H9 (cell line): ENCODE data around the gene CCDC78. TPM values are rescaled to one million over a fixed set of nuclear protein-coding genes. Genes with fewer than 3 reads are reported as not detected.
A peak's percentile ranks its signal among the peaks of the same experiment; 100 is the strongest.

ENCODE experiments used
- DNase-seq: peaks from one replicate; pipeline ENCODE4 v3.0.0-alpha.2; 2017
- H2AFZ ChIP-seq: one replicate; pipeline ENCODE4 v1.6.1; 2013; ENCODE audit warnings: mild to moderate bottlenecking, low read length, control low read depth, moderate library complexity
- H2AK5ac ChIP-seq: 2 replicates; pipeline ENCODE4 v1.6.1; 2013; ENCODE audit warnings: low read length, control low read depth, mixed read lengths; ENCODE audit not compliant: insufficient read length
- H2BK120ac ChIP-seq: one replicate; pipeline ENCODE4 v1.6.1; 2013; ENCODE audit warnings: low read depth, mild to moderate bottlenecking, low read length, control low read depth, inconsistent platforms; ENCODE audit not compliant: poor library complexity, severe bottlenecking
- H2BK12ac ChIP-seq: 2 replicates; pipeline ENCODE4 v1.6.1; 2013; ENCODE audit warnings: low read length, control low read depth, mixed read lengths, low read depth; ENCODE audit not compliant: insufficient read length
- H2BK15ac ChIP-seq: 2 replicates; pipeline ENCODE4 v1.6.1; 2013; ENCODE audit warnings: low read depth, low read length, control low read depth
- H2BK20ac ChIP-seq: one replicate; pipeline ENCODE4 v1.6.1; 2013; ENCODE audit warnings: low read depth, mild to moderate bottlenecking, low read length, control low read depth, inconsistent platforms; ENCODE audit not compliant: poor library complexity, severe bottlenecking
- H2BK5ac ChIP-seq: 2 replicates; pipeline ENCODE4 v1.6.1; 2013; ENCODE audit warnings: low read length, control low read depth, mixed read lengths; ENCODE audit not compliant: insufficient read length
- H3K14ac ChIP-seq: 2 replicates; pipeline ENCODE4 v1.6.1; 2013; ENCODE audit warnings: low read length, control low read depth; ENCODE audit not compliant: insufficient read depth
- H3K18ac ChIP-seq: 2 replicates; pipeline ENCODE4 v1.6.1; 2013; ENCODE audit warnings: low read depth, mild to moderate bottlenecking, mixed read lengths, low read length, control low read depth; ENCODE audit not compliant: insufficient read length
- H3K23ac ChIP-seq: 2 replicates; pipeline ENCODE4 v1.6.1; 2013; ENCODE audit warnings: low read length, control low read depth, mixed read lengths, low read depth; ENCODE audit not compliant: insufficient read length
- H3K23me2 ChIP-seq: 2 replicates; pipeline ENCODE4 v1.6.1; 2013; ENCODE audit warnings: low read depth, mild to moderate bottlenecking, mixed read lengths, low read length, control low read depth; ENCODE audit not compliant: insufficient read length, poor library complexity, severe bottlenecking
- H3K27ac ChIP-seq: 2 replicates; pipeline ENCODE4 v1.5.1; 2013; ENCODE audit warnings: low read length, control low read depth, mixed read lengths, low read depth; ENCODE audit not compliant: insufficient read length
- H3K27me3 ChIP-seq: 2 replicates; pipeline ENCODE4 v1.6.1; 2013; ENCODE audit warnings: low read length, control low read depth, inconsistent platforms; ENCODE audit not compliant: insufficient read depth
- H3K4ac ChIP-seq: 2 replicates; pipeline ENCODE4 v1.6.1; 2013; ENCODE audit warnings: low read depth, mild to moderate bottlenecking, control low read depth, inconsistent platforms, low read length, moderate library complexity
- H3K4me1 ChIP-seq: 2 replicates; pipeline ENCODE4 v1.6.1; 2013; ENCODE audit warnings: low read length, control low read depth, inconsistent platforms; ENCODE audit not compliant: insufficient read depth
- H3K4me2 ChIP-seq: 2 replicates; pipeline ENCODE4 v1.6.1; 2013; ENCODE audit warnings: low read length, control low read depth, mixed read lengths; ENCODE audit not compliant: insufficient read length, insufficient read depth
- H3K56ac ChIP-seq: 2 replicates; pipeline ENCODE4 v1.6.1; 2013; ENCODE audit warnings: low read depth, mild to moderate bottlenecking, mixed read lengths, low read length, control low read depth; ENCODE audit not compliant: insufficient read length
- H3K79me1 ChIP-seq: 2 replicates; pipeline ENCODE4 v1.6.1; 2013; ENCODE audit warnings: low read depth, mild to moderate bottlenecking, moderate library complexity, low read length, control low read depth, inconsistent platforms; ENCODE audit not compliant: insufficient read depth, poor library complexity, severe bottlenecking
- H3K79me2 ChIP-seq: 2 replicates; pipeline ENCODE4 v1.6.1; 2013; ENCODE audit warnings: low read length, control low read depth, inconsistent platforms; ENCODE audit not compliant: insufficient read depth
- H3K9ac ChIP-seq: 2 replicates; pipeline ENCODE4 v1.6.1; 2013; ENCODE audit warnings: low read length, control low read depth, mixed read lengths; ENCODE audit not compliant: insufficient read length; ENCODE audit errors: extremely low read depth
- H3K9me3 ChIP-seq: one replicate; pipeline ENCODE4 v1.6.1; 2013; ENCODE audit warnings: low read depth, low read length, inconsistent platforms; ENCODE audit not compliant: control insufficient read depth
- H3T11ph ChIP-seq: one replicate; pipeline ENCODE4 v1.6.1; 2013; ENCODE audit warnings: mild to moderate bottlenecking, low read length, control low read depth, inconsistent platforms
- H4K20me1 ChIP-seq: one replicate; pipeline ENCODE4 v1.6.1; 2013; ENCODE audit not compliant: control insufficient read depth, insufficient read length, insufficient read depth
- H4K5ac ChIP-seq: 2 replicates; pipeline ENCODE4 v1.6.1; 2013; ENCODE audit warnings: low read depth, mild to moderate bottlenecking, mixed read lengths, low read length, control low read depth; ENCODE audit not compliant: insufficient read length
- H4K8ac ChIP-seq: replicated peaks from 2 replicates; pipeline ENCODE4 v1.6.1; 2013; ENCODE audit warnings: low read length, control low read depth, mixed read lengths, low read depth; ENCODE audit not compliant: insufficient read length
- H4K91ac ChIP-seq: 2 replicates; pipeline ENCODE4 v1.6.1; 2013; ENCODE audit warnings: low read depth, mild to moderate bottlenecking, moderate library complexity, mixed read lengths, low read length, control low read depth; ENCODE audit not compliant: insufficient read length
- H3K27ac Mint-ChIP-seq, 3 experiments: 2 replicates in 2 of 3; 3 replicates in 1 of 3; pipeline ENCODE4 v1.8.0; 2020 to 2021; ENCODE audit warnings: mixed read lengths in 3 of 3, mild to moderate bottlenecking in 1 of 3, moderate library complexity in 1 of 3
- H3K27me3 Mint-ChIP-seq: 2 replicates; pipeline ENCODE4 v1.8.0; 2021; ENCODE audit warnings: low read depth, mild to moderate bottlenecking, moderate library complexity, mixed read lengths
- H3K36me3 Mint-ChIP-seq, 3 experiments: 2 replicates in 2 of 3; 3 replicates in 1 of 3; pipeline ENCODE4 v1.8.0; 2020 to 2021; ENCODE audit warnings: low read depth in 3 of 3, mixed read lengths in 3 of 3; ENCODE audit not compliant: insufficient read depth in 1 of 3
- H3K4me1 Mint-ChIP-seq, 2 experiments: 2 replicates each; pipeline ENCODE4 v1.8.0; 2020; ENCODE audit warnings: mixed read lengths in 2 of 2
- H3K4me3 Mint-ChIP-seq, 2 experiments: 2 replicates in 1 of 2; 3 replicates in 1 of 2; pipeline ENCODE4 v1.8.0; 2020 to 2021; ENCODE audit warnings: mild to moderate bottlenecking in 2 of 2, mixed read lengths in 2 of 2, moderate library complexity in 1 of 2
- H3K9me3 Mint-ChIP-seq, 2 experiments: 2 replicates in 1 of 2; 3 replicates in 1 of 2; pipeline ENCODE4 v1.8.0; 2020; ENCODE audit warnings: mild to moderate bottlenecking in 2 of 2, mixed read lengths in 2 of 2, moderate library complexity in 1 of 2
- WGBS: extraction: QIAGEN DNeasy Blood & Tissue Kit; methylation state at CpG from one replicate; pipeline ENCODE4 v1.1.7; 2013; ENCODE audit warnings: missing lambda C conversion rate, low lambda C conversion rate, mixed read lengths; ENCODE audit not compliant: insufficient read length; ENCODE audit errors: extremely low coverage; 5-methylcytosine and 5-hydroxymethylcytosine counted together
- total RNA-seq: library from RNA; stranded (reverse); gene quantifications from 2 replicates; pipeline ENCODE4 v1.2.1, GENCODE V29; 2021
- TF ChIP-seq, protein P1 (sequence below): fragments of 200-600 bp; sonication (generic); conservative IDR thresholded peaks from 3 replicates; pipeline ENCODE4 v1.8.0; 2021; ENCODE audit warnings: antibody characterized with exemption, mild to moderate bottlenecking

The CCDC78 gene
- total RNA-seq, 1 experiment from 2014 or later: 12.1 TPM

DNA sequence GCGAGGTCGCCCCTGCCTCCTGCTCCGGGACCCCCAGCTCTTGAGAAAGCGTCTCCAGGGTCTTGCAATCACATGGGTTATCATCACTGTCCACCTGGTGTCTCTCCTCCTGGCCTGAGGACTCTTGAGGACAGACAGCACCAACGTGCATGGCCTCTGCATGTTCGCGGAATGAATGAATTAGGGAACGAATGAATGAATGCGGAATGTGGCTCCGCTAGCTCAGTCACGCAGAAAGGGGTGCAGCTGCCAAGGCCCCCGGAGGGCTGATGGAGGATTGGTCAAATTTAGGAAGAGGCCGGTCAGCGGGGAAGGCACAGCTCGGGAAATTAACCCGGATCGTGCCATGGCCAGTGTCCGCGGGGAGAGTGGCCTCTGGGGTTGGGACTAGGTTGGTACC is 23.9 kb downstream of the CCDC78 start:
- no peaks in the 10 kb centered on the region for H3K4me1 ChIP-seq
- Mint-ChIP-seq H3K27ac (no peak overlapping the region), H3K36me3 (peaks cover 0 to 3% (median 0%) of the 10 kb centered on the region in 3 experiments; a peak in 2 of 7 replicates), H3K4me3 (peak overlapping the region in 1 of 2 experiments; percentile 41; a peak in 2 of 5 replicates), H3K9me3 (no peaks in the 10 kb centered on the region), H3K27me3 (peaks cover 89% of the 10 kb centered on the region), H3K4me1 (peaks cover 0 to 7% of the 10 kb centered on the region in 2 experiments; a peak in 1 of 4 replicates)
- H3K79me1 ChIP-seq: no peaks in the 10 kb centered on the region
- H3K27ac ChIP-seq: no peak overlapping the region
- no peak overlapping the region for H2AFZ ChIP-seq
- H2BK12ac ChIP-seq: no peak overlapping the region
- peaks cover 4% of the 10 kb centered on the region for H3K23me2 ChIP-seq
- no peak overlapping the region for H2BK120ac ChIP-seq
- H2BK15ac ChIP-seq: no peak overlapping the region
- H3K9me3 ChIP-seq: no peaks in the 10 kb centered on the region
- DNase-seq: no peak
- H3K14ac ChIP-seq: no peak overlapping the region
- no peaks in the 10 kb centered on the region for H3K79me2 ChIP-seq
- no peak overlapping the region for H4K5ac ChIP-seq
- H4K20me1 ChIP-seq: no peaks in the 10 kb centered on the region
- H3K4me2 ChIP-seq: no peak overlapping the region
- no peak overlapping the region for H3K18ac ChIP-seq
- H2AK5ac ChIP-seq: no peak overlapping the region
- H4K91ac ChIP-seq: no peak overlapping the region
- no peak overlapping the region for H2BK5ac ChIP-seq
- H3T11ph ChIP-seq: no peak overlapping the region
- H3K56ac ChIP-seq: no peak overlapping the region
- H4K8ac ChIP-seq: no peak overlapping the region
- no CpG with 5 or more reads among the region's 19 CpGs for WGBS
- H2BK20ac ChIP-seq: no peak overlapping the region
- no peak overlapping the region for H3K4ac ChIP-seq
- H3K9ac ChIP-seq: no peak overlapping the region
- no peak overlapping the region for H3K23ac ChIP-seq
- H3K27me3 ChIP-seq: peaks cover 49% of the 10 kb centered on the region
- TF ChIP-seq, protein P1, sequence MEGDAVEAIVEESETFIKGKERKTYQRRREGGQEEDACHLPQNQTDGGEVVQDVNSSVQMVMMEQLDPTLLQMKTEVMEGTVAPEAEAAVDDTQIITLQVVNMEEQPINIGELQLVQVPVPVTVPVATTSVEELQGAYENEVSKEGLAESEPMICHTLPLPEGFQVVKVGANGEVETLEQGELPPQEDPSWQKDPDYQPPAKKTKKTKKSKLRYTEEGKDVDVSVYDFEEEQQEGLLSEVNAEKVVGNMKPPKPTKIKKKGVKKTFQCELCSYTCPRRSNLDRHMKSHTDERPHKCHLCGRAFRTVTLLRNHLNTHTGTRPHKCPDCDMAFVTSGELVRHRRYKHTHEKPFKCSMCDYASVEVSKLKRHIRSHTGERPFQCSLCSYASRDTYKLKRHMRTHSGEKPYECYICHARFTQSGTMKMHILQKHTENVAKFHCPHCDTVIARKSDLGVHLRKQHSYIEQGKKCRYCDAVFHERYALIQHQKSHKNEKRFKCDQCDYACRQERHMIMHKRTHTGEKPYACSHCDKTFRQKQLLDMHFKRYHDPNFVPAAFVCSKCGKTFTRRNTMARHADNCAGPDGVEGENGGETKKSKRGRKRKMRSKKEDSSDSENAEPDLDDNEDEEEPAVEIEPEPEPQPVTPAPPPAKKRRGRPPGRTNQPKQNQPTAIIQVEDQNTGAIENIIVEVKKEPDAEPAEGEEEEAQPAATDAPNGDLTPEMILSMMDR: no peak
